GM12864 (cell line): Measurements from ENCODE around the gene LRRC10B.

Source experiments
- DNase-seq: peaks from one replicate; pipeline ENCODE4 v3.0.0-alpha.2; 2011; ENCODE audit warnings: low read depth
- H3K4me3 ChIP-seq: 2 replicates; pipeline ENCODE4 v1.5.1; 2011; ENCODE audit warnings: mild to moderate bottlenecking, low read depth, low read length, control low read depth
- CTCF ChIP-seq: IDR thresholded peaks from 2 replicates; pipeline ENCODE4 v1.5.1; 2011; ENCODE audit warnings: low read depth, mild to moderate bottlenecking, moderate library complexity, low read length, control low read depth, inconsistent platforms; ENCODE audit errors: missing control alignments

The LRRC10B gene

DNA sequence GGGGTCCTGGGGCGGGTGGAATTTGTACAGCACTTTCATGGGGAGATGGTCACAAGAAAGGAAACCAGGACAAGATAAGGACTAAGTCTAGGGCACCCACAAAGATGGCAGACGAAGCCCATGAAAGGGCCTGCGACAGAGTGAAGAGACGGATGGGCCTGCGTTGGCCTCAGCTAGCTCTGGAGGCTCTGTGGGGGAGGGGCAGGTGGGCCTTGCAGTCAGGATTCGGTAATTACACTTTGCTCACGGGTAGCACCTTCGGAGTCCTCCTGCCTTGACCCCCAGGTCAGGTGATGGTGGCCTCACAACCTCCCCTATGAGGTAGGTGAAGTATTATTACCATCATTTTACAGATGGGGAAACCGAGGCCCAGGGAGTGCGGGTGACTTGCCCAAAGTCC, 7.1 kb downstream of the LRRC10B start:
- DNase-seq = no peak
- no peak overlapping the region for H3K4me3 ChIP-seq
- TF ChIP-seq CTCF = no peak

GRCh38 chr11:61516191-61516590, 7.6 kb downstream of the LRRC10B start:
- H3K4me3 ChIP-seq = no peak overlapping the region
- DNase-seq = no peak
- TF ChIP-seq CTCF = no peak

GRCh38 chr11:61516675-61517572, 8.4 kb downstream of the LRRC10B start:
- H3K4me3 ChIP-seq = no peak overlapping the region
- peak; percentile 99 for TF ChIP-seq CTCF
- no peak for DNase-seq

- no peak overlapping the region for H3K4me3 ChIP-seq
- no peak for TF ChIP-seq CTCF
These were observed 9.7 kb downstream of the LRRC10B start for GRCh38 chr11:61518032-61518795.

GRCh38 chr11:61522881-61523280, 14.3 kb downstream of the LRRC10B start:
- no peak overlapping the region for H3K4me3 ChIP-seq
- no peak for DNase-seq
- TF ChIP-seq CTCF = no peak

More at GRCh38 chr11:61518032-61518795, 9.7 kb downstream of the LRRC10B start:
- DNase-seq = no peak

- H3K4me3 ChIP-seq = no peak overlapping the region
- no peak for DNase-seq
- no peak for TF ChIP-seq CTCF
These were observed 15.9 kb downstream of the LRRC10B start for GRCh38 chr11:61524446-61524845.
